PFSK-1 (cell line): ENCODE results near the gene CUBN.

Experiments
- POLR2AphosphoS5 ChIP-seq: IDR thresholded peaks from 2 replicates; pipeline ENCODE4 v1.6.1; 2012; ENCODE audit warnings: low read depth, mild to moderate bottlenecking, control low read depth, low read length, moderate library complexity
- TF ChIP-seq, protein P1 (sequence below), 2 experiments: IDR thresholded peaks; 2 replicates each; pipeline versions ENCODE4 v1.6.1 to v1.8.0; 2011 to 2012; ENCODE audit warnings: low read depth in 2 of 2, low read length in 2 of 2, control low read depth in 1 of 2, inconsistent platforms in 1 of 2, mild to moderate bottlenecking in 1 of 2, moderate library complexity in 1 of 2; ENCODE audit not compliant: insufficient read depth in 1 of 2

DNA sequence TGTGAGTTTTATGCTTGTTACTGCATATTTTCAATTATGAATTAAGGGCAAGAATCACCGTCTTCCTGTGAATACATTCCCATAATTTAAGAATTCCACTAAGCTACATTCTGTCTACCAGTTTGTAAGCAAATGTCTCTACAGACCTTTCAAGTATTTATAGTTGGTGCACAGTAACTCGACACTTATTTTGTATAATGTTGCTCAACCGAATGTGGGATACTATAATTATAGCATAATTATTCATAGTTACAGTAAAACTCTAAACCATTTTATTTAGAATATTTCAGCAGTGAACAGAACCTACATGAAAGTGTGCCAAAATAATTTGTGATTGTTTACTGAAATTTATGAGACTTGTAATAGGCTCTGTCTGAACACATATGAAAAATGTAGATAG, 17.3 kb upstream of the CUBN start:
- no peak for TF ChIP-seq POLR2AphosphoS5
- TF ChIP-seq, protein P1, sequence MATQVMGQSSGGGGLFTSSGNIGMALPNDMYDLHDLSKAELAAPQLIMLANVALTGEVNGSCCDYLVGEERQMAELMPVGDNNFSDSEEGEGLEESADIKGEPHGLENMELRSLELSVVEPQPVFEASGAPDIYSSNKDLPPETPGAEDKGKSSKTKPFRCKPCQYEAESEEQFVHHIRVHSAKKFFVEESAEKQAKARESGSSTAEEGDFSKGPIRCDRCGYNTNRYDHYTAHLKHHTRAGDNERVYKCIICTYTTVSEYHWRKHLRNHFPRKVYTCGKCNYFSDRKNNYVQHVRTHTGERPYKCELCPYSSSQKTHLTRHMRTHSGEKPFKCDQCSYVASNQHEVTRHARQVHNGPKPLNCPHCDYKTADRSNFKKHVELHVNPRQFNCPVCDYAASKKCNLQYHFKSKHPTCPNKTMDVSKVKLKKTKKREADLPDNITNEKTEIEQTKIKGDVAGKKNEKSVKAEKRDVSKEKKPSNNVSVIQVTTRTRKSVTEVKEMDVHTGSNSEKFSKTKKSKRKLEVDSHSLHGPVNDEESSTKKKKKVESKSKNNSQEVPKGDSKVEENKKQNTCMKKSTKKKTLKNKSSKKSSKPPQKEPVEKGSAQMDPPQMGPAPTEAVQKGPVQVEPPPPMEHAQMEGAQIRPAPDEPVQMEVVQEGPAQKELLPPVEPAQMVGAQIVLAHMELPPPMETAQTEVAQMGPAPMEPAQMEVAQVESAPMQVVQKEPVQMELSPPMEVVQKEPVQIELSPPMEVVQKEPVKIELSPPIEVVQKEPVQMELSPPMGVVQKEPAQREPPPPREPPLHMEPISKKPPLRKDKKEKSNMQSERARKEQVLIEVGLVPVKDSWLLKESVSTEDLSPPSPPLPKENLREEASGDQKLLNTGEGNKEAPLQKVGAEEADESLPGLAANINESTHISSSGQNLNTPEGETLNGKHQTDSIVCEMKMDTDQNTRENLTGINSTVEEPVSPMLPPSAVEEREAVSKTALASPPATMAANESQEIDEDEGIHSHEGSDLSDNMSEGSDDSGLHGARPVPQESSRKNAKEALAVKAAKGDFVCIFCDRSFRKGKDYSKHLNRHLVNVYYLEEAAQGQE (IDR thresholded peaks at IDR 0.05; ENCODE audit: insufficient read depth in 1 of 2, low read depth in 2 of 2, low read length in 2 of 2) = no peak
